ENCODE results near the gene RFX2. TPM values are rescaled to one million over a fixed set of nuclear protein-coding genes. Genes with fewer than 3 reads are reported as not detected.

Gene RFX2
- total RNA-seq, 6 experiments from 2014 or later = 1.6 to 2.9 (median 1.9) TPM

GRCh38 chr19:6127716-6128335 is 17.5 kb upstream of the RFX2 start:
- H3K36me3 ChIP-seq = no peaks in the 10 kb centered on the region
- H3K9me3 ChIP-seq = no peaks in the 10 kb centered on the region
- no peak overlapping the region for H3K4me3 ChIP-seq
- no peak overlapping the region for H3K27ac ChIP-seq
- no peaks in the 10 kb centered on the region for H3K4me1 ChIP-seq
- DNase-seq (no peak), ATAC-seq (no peak)
- intact Hi-C loops (cut with DNase I) = loop anchor here in 1 of 2 donors (5.0 kb wide), 1 partner anchor 81 kb away; no protein-coding TSS in a partner anchor
- no peaks in the 10 kb centered on the region for H3K27me3 ChIP-seq
- TF ChIP-seq CTCF (IDR thresholded peaks at IDR 0.05) (no peak), POLR2A (IDR thresholded peaks at IDR 0.05) (no peak)
- WGBS (ENCODE audit: insufficient coverage, low coverage, low lambda C conversion rate, missing lambda C conversion rate) = 76% methylated on average over 6 of the region's 6 CpGs

- no peaks in the 10 kb centered on the region for H3K4me1 ChIP-seq
- no peaks in the 10 kb centered on the region for H3K9me3 ChIP-seq
- no peaks in the 10 kb centered on the region for H3K27me3 ChIP-seq
- no peak for TF ChIP-seq POLR2A (IDR thresholded peaks at IDR 0.05)
- peak in 3 of 4 donors; percentile 13 to 26 (median 18) for TF ChIP-seq CTCF (IDR thresholded peaks at IDR 0.05)
- intact Hi-C loops (cut with DNase I) = loop anchor here in 1 of 2 donors (5.0 kb wide), 1 partner anchor 79 kb away; no protein-coding TSS in a partner anchor
- H3K27ac ChIP-seq = no peak overlapping the region
- 19% methylated on average over 3 of the region's 3 CpGs for WGBS (ENCODE audit: insufficient coverage, low coverage, low lambda C conversion rate, missing lambda C conversion rate)
- peak; percentile 34 to 81 (median 62) for ATAC-seq
- no peak overlapping the region for H3K4me3 ChIP-seq
- no peak for DNase-seq
- H3K36me3 ChIP-seq = no peaks in the 10 kb centered on the region
Observed at GRCh38 chr19:6126335-6126974, 16.2 kb upstream of the RFX2 start.

GRCh38 chr19:6125571-6125989 is 15.3 kb upstream of the RFX2 start:
- Histone ChIP-seq H3K9me3 (no peaks in the 10 kb centered on the region), H3K4me3 (no peak overlapping the region), H3K36me3 (no peaks in the 10 kb centered on the region), H3K27ac (no peak overlapping the region), H3K4me1 (no peaks in the 10 kb centered on the region), H3K27me3 (no peaks in the 10 kb centered on the region)
- no peak for TF ChIP-seq POLR2A (IDR thresholded peaks at IDR 0.05)
- peak; percentile 95 to 98 (median 97) for TF ChIP-seq CTCF (IDR thresholded peaks at IDR 0.05)
- 20% methylated on average over 4 of the region's 6 CpGs for WGBS (ENCODE audit: insufficient coverage, low coverage, low lambda C conversion rate, missing lambda C conversion rate)
- intact Hi-C loops (cut with DNase I) = loop anchor here in 1 of 2 donors (5.0 kb wide), 1 partner anchor 78 kb away; no protein-coding TSS in a partner anchor
- DNase-seq (peak; percentile 39 to 71 (median 62)), ATAC-seq (peak; percentile 97 to 98 (median 98))

GRCh38 chr19:6119031-6119430 is 8.7 kb upstream of the RFX2 start:
- no peak overlapping the region for H3K4me3 ChIP-seq
- H3K36me3 ChIP-seq = no peaks in the 10 kb centered on the region
- no peaks in the 10 kb centered on the region for H3K27me3 ChIP-seq
- no peaks in the 10 kb centered on the region for H3K4me1 ChIP-seq
- ATAC-seq (no peak), DNase-seq (no peak)
- no peak overlapping the region for H3K27ac ChIP-seq
- intact Hi-C loops (cut with DNase I) = no loop called here
- TF ChIP-seq POLR2A (IDR thresholded peaks at IDR 0.05) = no peak
- no peak for TF ChIP-seq CTCF (IDR thresholded peaks at IDR 0.05)
- H3K9me3 ChIP-seq = no peaks in the 10 kb centered on the region

Measured in right lobe of liver (tissue), 6 donors.